H7 (cell line): ENCODE data around the gene ACOT13. TPM values are rescaled to one million over a fixed set of nuclear protein-coding genes. Genes with fewer than 3 reads are reported as not detected.
"Not testable (repeated sequence)": the region's sequence is repeated elsewhere in the genome, so short reads cannot be mapped to it uniquely, and the experiment has no call there.

Experiments used
- DNase-seq: peaks from one replicate; pipeline ENCODE4 v3.0.0; 2012
- H3K27me3 ChIP-seq: 2 replicates; pipeline ENCODE4 v1.6.0; 2011; ENCODE audit warnings: mild to moderate bottlenecking, low read length; ENCODE audit not compliant: control insufficient read depth, insufficient read depth
- H3K36me3 ChIP-seq: replicated peaks from 2 replicates; pipeline ENCODE4 v1.5.1; 2011; ENCODE audit warnings: low read length; ENCODE audit not compliant: control insufficient read depth, insufficient read depth
- H3K4me3 ChIP-seq: 2 replicates; pipeline ENCODE4 v1.5.1; 2011; ENCODE audit warnings: low read depth, mild to moderate bottlenecking, control low read depth, low read length, moderate library complexity; ENCODE audit not compliant: insufficient read depth
- total RNA-seq: library from RNA; depleted of rRNA; stranded (reverse); fragments of >200 nt; shearing (Covaris generic); gene quantifications from 2 replicates; pipeline ENCODE4 v1.2.3, GENCODE V29; 2014; rRNA removed

Gene ACOT13
- total RNA-seq, 1 experiment from 2014 or later: 6.7 TPM

GRCh38 chr6:24743944-24744335 is 77.1 kb downstream of the ACOT13 start:
- Histone ChIP-seq H3K27me3 (no peaks in the 10 kb centered on the region), H3K4me3 (no peak overlapping the region), H3K36me3 (no peaks in the 10 kb centered on the region)
- no peak for DNase-seq

DNA sequence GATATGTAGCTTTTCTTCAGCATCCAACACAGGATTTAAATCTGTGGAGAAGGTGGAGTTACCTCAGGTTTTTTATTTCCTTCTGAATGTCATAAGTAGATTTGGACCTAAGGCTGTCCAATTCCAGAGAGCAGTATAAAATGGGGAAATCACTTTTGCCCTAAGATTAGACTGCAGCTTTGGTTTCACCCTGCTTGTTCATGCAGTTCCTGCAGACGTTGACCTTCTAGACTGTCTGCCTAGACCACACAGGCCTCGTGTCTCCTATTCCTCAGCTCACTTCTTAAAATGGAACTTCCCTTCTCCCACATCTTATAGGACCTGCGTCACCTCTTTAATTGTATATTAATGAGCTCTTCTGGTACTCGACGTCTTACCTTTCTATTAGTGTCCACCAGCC is 78.0 kb downstream of the ACOT13 start:
- H3K36me3 ChIP-seq: no peaks in the 10 kb centered on the region

DNA sequence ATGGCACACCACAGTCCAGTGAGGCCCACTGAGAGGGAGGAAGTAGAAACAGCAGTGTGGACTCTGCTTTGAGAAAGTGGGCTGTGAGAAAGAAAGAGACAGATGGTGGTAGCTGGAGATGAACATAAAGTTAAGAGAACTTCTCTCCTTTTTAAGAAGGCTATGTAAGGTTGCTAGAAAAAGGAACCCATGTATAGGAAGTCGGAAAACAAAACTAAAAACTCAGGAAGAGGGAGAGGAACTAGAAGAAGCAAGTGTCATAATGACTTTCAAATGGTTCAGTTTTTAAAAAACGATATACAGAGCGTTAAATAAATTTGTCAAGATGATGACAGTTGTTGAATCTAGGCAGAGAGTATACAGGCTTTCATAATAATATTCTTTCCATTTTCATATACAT is 82.4 kb downstream of the ACOT13 start:
- Histone ChIP-seq H3K4me3 (no peak overlapping the region), H3K27me3 (no peaks in the 10 kb centered on the region), H3K36me3 (no peaks in the 10 kb centered on the region)
- DNase-seq: no peak

More for the DNA sequence above, 78.0 kb downstream of the ACOT13 start:
- DNase-seq: no peak
- Histone ChIP-seq H3K27me3 (no peaks in the 10 kb centered on the region), H3K4me3 (no peak overlapping the region)

- H3K27me3 ChIP-seq, DNase-seq, H3K36me3 ChIP-seq, H3K4me3 ChIP-seq: not testable (repeated sequence)
Measured at GRCh38 chr6:24750878-24751277, 84.0 kb downstream of the ACOT13 start.

GRCh38 chr6:24752503-24752902 is 85.6 kb downstream of the ACOT13 start:
- Histone ChIP-seq H3K27me3 (no peaks in the 10 kb centered on the region), H3K4me3 (no peak overlapping the region), H3K36me3 (no peaks in the 10 kb centered on the region)
- DNase-seq: no peak

DNA sequence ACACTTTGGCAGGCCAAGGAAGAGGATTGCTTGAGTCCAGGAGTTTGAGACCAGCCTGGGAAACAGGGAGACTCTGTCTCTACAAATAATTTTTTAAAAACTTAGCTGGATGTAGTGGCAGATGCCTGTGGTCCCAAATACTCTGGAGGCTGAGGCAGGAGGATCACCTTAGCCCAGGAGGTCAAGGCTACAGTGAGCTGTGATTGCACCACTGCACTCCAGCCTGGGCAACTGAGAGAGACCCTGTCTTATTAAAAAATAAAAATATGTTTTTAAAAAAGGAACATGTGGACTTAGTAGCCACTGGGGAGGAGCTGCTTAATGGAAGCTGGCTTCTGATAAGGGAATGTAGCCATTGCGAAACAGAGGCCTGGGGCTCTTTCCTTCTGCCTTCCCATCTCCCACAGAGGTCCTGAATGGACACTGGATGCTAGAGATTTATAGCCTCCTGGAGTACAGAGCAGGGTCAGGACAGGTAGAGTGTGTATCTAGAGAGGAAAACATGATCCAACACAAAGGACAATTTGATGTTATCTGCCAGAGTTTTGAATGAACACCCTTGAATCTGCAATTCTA is 86.1 kb downstream of the ACOT13 start:
- DNase-seq: no peak
- H3K27me3 ChIP-seq: no peaks in the 10 kb centered on the region

DNA sequence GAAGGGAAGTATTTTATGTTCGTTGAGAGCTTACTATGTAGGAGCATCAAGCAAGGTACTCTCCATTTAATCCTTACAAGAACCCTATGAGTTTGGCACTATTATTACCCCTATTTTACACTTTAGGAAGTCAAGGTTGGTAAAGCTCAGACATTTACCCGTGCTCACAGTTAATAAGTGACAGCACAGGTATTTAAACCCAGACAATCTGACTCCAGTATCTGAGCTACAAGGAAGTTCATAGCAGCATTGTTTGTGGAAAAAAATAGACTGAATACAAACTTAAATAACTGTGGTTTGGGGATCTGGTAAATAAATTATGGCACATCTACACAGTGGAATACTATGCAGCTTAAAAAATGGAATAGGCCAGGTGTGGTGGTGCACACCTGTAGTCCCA is 86.7 kb downstream of the ACOT13 start:
- Histone ChIP-seq H3K4me3 (no peak overlapping the region), H3K27me3 (no peaks in the 10 kb centered on the region), H3K36me3 (no peaks in the 10 kb centered on the region)
- DNase-seq: no peak

More for the DNA sequence above, 86.1 kb downstream of the ACOT13 start:
- no peak overlapping the region for H3K4me3 ChIP-seq
- no peaks in the 10 kb centered on the region for H3K36me3 ChIP-seq

DNA sequence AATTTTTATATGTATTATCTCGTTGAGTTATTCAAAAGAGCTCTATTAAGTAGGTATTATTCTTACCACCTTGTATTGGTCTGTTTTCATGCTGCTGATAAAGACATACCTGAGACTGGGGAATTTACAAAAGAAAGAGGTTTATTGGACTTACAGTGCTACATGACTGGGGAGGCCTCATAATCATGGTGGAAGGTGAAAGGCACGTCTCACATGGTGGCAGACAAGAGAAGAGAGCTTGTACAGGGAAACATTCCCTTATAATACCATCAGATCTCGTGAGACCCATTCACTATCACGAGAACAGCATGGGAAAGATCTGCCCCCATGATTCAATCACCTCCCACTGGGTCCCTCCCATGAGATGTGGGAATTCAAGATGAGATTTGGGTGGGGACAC is 87.5 kb downstream of the ACOT13 start:
- H3K36me3 ChIP-seq, H3K4me3 ChIP-seq, DNase-seq, H3K27me3 ChIP-seq: not testable (repeated sequence)

Other genes starting within 250 kb of the ACOT13 start
- 2.0 and 2.5 TPM in 2 replicates for gene GPLD1, start 177.5 kb upstream of the ACOT13 start, total RNA-seq
- 1.00 and 1.5 TPM in 2 replicates for gene ALDH5A1, start 172.1 kb upstream of the ACOT13 start, total RNA-seq
- 0.07 and 0.15 TPM in 2 replicates for gene KIAA0319, start 20.9 kb upstream of the ACOT13 start, total RNA-seq
- 15.6 and 15.7 TPM in 2 replicates for gene TDP2, start 178 bp upstream of the ACOT13 start, total RNA-seq
- 80.2 and 83.3 TPM in 2 replicates for gene C6orf62, start 52.1 kb downstream of the ACOT13 start, total RNA-seq
- 75.3 and 91.8 TPM in 2 replicates for gene GMNN, start 107.9 kb downstream of the ACOT13 start, total RNA-seq
- gene ARMH2, start 131.8 kb downstream of the ACOT13 start, total RNA-seq: not detected in 2 replicates